ENCODE measurements around the gene RELN.
A peak's percentile ranks its signal among the peaks of the same experiment; 100 is the strongest.

Gene RELN

DNA sequence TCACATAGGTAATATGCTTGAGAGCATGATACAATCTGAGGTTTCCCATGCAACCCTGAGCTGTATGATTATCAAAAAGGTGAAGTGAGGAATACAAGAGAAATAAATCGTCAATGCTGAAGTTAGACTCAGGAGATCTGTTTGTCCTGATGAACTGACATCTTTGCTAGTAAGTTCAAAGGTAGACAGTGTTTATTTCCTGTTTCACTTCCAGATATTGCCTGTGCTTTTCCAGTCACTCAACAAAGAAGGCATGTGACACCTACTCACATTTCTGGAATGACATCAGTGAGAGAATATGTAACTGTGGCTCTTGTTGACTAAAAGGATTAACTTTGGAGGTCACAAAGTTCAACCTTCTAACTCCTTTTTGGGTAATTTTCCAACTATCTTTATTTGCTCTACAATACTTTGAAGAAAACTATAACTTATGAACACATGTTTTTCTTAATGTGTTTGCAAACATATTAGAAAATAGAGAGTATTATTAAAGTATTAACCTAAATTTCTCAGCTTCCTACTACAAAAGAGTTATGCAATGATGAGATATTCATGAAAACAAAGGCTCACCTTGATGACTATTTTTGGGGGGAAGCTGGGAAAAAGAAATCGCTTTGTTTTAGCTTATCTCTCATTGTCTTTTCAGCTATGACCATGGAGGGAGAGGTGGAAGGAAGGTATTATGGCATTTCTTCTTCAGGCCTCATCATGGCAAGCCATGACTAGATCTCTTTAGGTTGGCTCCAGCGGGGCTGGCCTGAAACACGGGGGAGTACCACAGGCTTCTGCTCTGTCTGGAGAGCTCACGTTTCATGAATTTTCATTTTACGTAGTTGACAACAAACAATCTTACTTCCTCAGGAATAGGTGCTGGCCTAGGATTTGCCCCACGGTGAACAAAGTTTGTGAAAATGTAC, 328.7 kb downstream of the RELN start:
- H3K4me3 ChIP-seq (ENCODE audit: low read length): no peak overlapping the region
- peaks cover 10% of the 10 kb centered on the region for H3K4me1 ChIP-seq (ENCODE audit: control insufficient read depth, insufficient read depth, low read length)
- H3K27me3 ChIP-seq (ENCODE audit: control insufficient read depth, insufficient read depth, low read length): no peaks in the 10 kb centered on the region
- H3K36me3 ChIP-seq (ENCODE audit: insufficient read depth, low read length): no peaks in the 10 kb centered on the region
- H3K4me2 ChIP-seq (ENCODE audit: low read length): no peak overlapping the region
- no peak overlapping the region for H3K9ac ChIP-seq (ENCODE audit: low read depth, low read length)
- H3K9me3 ChIP-seq (replicated peaks; ENCODE audit: low read length): no peaks in the 10 kb centered on the region

- Histone ChIP-seq H3K9ac (ENCODE audit: low read depth, low read length) (no peak overlapping the region), H3K27me3 (ENCODE audit: control insufficient read depth, insufficient read depth, low read length) (no peaks in the 10 kb centered on the region), H3K4me3 (ENCODE audit: low read length) (no peak overlapping the region), H3K36me3 (ENCODE audit: insufficient read depth, low read length) (no peaks in the 10 kb centered on the region), H3K4me1 (ENCODE audit: control insufficient read depth, insufficient read depth, low read length) (peaks cover 10% of the 10 kb centered on the region), H3K4me2 (ENCODE audit: low read length) (no peak overlapping the region), H3K9me3 (replicated peaks; ENCODE audit: low read length) (no peaks in the 10 kb centered on the region)
These were observed 331.1 kb downstream of the RELN start for GRCh38 chr7:103658055-103659005.

GRCh38 chr7:103657474-103657894, 332.0 kb downstream of the RELN start:
- no peaks in the 10 kb centered on the region for H3K36me3 ChIP-seq (ENCODE audit: insufficient read depth, low read length)
- no peak overlapping the region for H3K4me3 ChIP-seq (ENCODE audit: low read length)
- no peaks in the 10 kb centered on the region for H3K9me3 ChIP-seq (replicated peaks; ENCODE audit: low read length)
- no peak overlapping the region for H3K9ac ChIP-seq (ENCODE audit: low read depth, low read length)
- no peaks in the 10 kb centered on the region for H3K27me3 ChIP-seq (ENCODE audit: control insufficient read depth, insufficient read depth, low read length)
- peaks cover 10% of the 10 kb centered on the region for H3K4me1 ChIP-seq (ENCODE audit: control insufficient read depth, insufficient read depth, low read length)
- H3K4me2 ChIP-seq (ENCODE audit: low read length): no peak overlapping the region

GRCh38 chr7:103656221-103656620, 333.2 kb downstream of the RELN start:
- H3K4me2 ChIP-seq (ENCODE audit: low read length): no peak overlapping the region
- H3K9me3 ChIP-seq (replicated peaks; ENCODE audit: low read length): no peaks in the 10 kb centered on the region
- no peak overlapping the region for H3K4me3 ChIP-seq (ENCODE audit: low read length)
- no peaks in the 10 kb centered on the region for H3K36me3 ChIP-seq (ENCODE audit: insufficient read depth, low read length)
- H3K4me1 ChIP-seq (ENCODE audit: control insufficient read depth, insufficient read depth, low read length): peaks cover 10% of the 10 kb centered on the region
- no peak overlapping the region for H3K9ac ChIP-seq (ENCODE audit: low read depth, low read length)
- no peaks in the 10 kb centered on the region for H3K27me3 ChIP-seq (ENCODE audit: control insufficient read depth, insufficient read depth, low read length)

GRCh38 chr7:103651593-103652377, 337.7 kb downstream of the RELN start:
- no peak overlapping the region for H3K9ac ChIP-seq (ENCODE audit: low read depth, low read length)
- H3K4me3 ChIP-seq (ENCODE audit: low read length): no peak overlapping the region
- H3K27me3 ChIP-seq (ENCODE audit: control insufficient read depth, insufficient read depth, low read length): no peaks in the 10 kb centered on the region
- peaks cover 3% of the 10 kb centered on the region for H3K9me3 ChIP-seq (replicated peaks; ENCODE audit: low read length)
- no peaks in the 10 kb centered on the region for H3K36me3 ChIP-seq (ENCODE audit: insufficient read depth, low read length)
- no peak overlapping the region for H3K4me2 ChIP-seq (ENCODE audit: low read length)
- no peaks in the 10 kb centered on the region for H3K4me1 ChIP-seq (ENCODE audit: control insufficient read depth, insufficient read depth, low read length)

DNA sequence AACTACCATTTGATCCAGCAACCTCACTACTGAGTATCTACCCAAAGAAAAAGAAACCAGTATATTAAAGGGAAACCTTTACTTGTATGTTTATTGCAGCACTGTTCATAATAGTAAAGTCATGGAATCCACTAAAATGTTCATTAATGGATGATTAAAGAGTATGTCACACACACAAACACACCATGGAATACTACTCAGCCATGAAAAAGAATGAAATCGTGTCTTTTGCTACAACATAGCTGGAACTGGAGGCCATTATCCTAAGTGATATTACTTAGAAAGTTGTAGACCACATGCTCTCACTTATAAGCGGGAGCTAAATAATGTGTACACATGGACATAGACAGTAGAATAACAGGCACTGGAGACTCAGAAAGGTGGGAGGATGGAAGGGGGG, 340.4 kb downstream of the RELN start:
- Histone ChIP-seq H3K27me3 (ENCODE audit: control insufficient read depth, insufficient read depth, low read length) (no peaks in the 10 kb centered on the region), H3K4me2 (ENCODE audit: low read length) (no peak overlapping the region), H3K9ac (ENCODE audit: low read depth, low read length) (no peak overlapping the region), H3K4me3 (ENCODE audit: low read length) (no peak overlapping the region), H3K4me1 (ENCODE audit: control insufficient read depth, insufficient read depth, low read length) (no peaks in the 10 kb centered on the region), H3K9me3 (replicated peaks; ENCODE audit: low read length) (peaks cover 5% of the 10 kb centered on the region), H3K36me3 (ENCODE audit: insufficient read depth, low read length) (no peaks in the 10 kb centered on the region)

- Histone ChIP-seq H3K9ac (ENCODE audit: low read depth, low read length) (no peak overlapping the region), H3K4me3 (ENCODE audit: low read length) (no peak overlapping the region), H3K4me1 (ENCODE audit: control insufficient read depth, insufficient read depth, low read length) (no peaks in the 10 kb centered on the region), H3K27me3 (ENCODE audit: control insufficient read depth, insufficient read depth, low read length) (no peaks in the 10 kb centered on the region), H3K4me2 (ENCODE audit: low read length) (no peak overlapping the region), H3K9me3 (replicated peaks; ENCODE audit: low read length) (peaks cover 5% of the 10 kb centered on the region), H3K36me3 (ENCODE audit: insufficient read depth, low read length) (no peaks in the 10 kb centered on the region)
These were observed 341.3 kb downstream of the RELN start for GRCh38 chr7:103648135-103648534.

DNA sequence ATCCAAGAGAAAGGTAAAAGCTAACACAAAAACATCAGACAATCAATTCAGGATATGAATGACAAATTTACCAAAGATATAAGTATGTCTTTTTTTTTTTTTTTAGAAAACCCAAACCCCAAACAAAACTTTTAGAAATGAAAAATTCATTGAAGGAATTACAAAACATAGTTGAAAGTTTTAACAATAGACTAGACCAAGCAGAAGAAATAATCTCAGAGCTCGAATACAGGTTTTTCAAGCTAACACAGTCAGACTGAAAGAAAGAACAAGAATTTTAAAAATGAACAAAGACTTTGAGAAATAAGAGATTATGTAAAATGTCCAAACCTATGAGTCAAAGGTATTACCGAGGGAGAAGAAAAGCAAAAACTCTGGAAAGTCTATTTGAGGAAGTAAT, 345.1 kb downstream of the RELN start:
- peaks cover 5% of the 10 kb centered on the region for H3K9me3 ChIP-seq (replicated peaks; ENCODE audit: low read length)
- H3K36me3 ChIP-seq (ENCODE audit: insufficient read depth, low read length): no peaks in the 10 kb centered on the region
- H3K4me2 ChIP-seq (ENCODE audit: low read length): no peak overlapping the region
- no peaks in the 10 kb centered on the region for H3K27me3 ChIP-seq (ENCODE audit: control insufficient read depth, insufficient read depth, low read length)
- no peak overlapping the region for H3K4me3 ChIP-seq (ENCODE audit: low read length)
- H3K9ac ChIP-seq (ENCODE audit: low read depth, low read length): no peak overlapping the region
- peaks cover 14% of the 10 kb centered on the region for H3K4me1 ChIP-seq (ENCODE audit: control insufficient read depth, insufficient read depth, low read length)

GRCh38 chr7:103640031-103640779, 349.3 kb downstream of the RELN start:
- H3K4me1 ChIP-seq (ENCODE audit: control insufficient read depth, insufficient read depth, low read length): peaks cover 42% of the 10 kb centered on the region
- peak overlapping the region; percentile 20 for H3K9ac ChIP-seq (ENCODE audit: low read depth, low read length)
- H3K4me3 ChIP-seq (ENCODE audit: low read length): no peak overlapping the region
- peak overlapping the region; percentile 5 for H3K4me2 ChIP-seq (ENCODE audit: low read length)
- H3K9me3 ChIP-seq (replicated peaks; ENCODE audit: low read length): no peaks in the 10 kb centered on the region
- no peaks in the 10 kb centered on the region for H3K27me3 ChIP-seq (ENCODE audit: control insufficient read depth, insufficient read depth, low read length)
- no peaks in the 10 kb centered on the region for H3K36me3 ChIP-seq (ENCODE audit: insufficient read depth, low read length)

DNA sequence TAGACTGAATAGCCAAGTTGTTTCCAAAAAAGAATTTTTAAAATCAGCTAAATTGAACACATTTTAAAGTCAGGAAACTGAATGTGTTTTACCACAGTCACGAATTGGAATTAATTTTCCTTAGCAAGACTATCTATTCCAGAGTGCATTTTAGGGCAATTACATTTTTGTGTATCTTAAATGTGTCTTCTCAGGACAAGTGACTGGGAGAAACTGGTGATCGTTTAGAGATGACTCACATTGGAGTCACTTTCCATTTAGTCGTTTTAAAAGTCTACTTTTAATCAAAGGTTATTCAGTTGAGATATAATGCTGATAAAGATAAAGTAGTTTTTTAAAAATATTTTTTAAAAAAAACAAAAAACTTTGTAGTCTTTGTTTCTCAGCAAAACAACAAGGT, 351.7 kb downstream of the RELN start:
- Histone ChIP-seq H3K4me3 (ENCODE audit: low read length) (peak overlapping the region; percentile 26), H3K9ac (ENCODE audit: low read depth, low read length) (peak overlapping the region; percentile 56), H3K4me2 (ENCODE audit: low read length) (peak overlapping the region; percentile 53), H3K4me1 (ENCODE audit: control insufficient read depth, insufficient read depth, low read length) (peaks cover 57% of the 10 kb centered on the region), H3K9me3 (replicated peaks; ENCODE audit: low read length) (no peaks in the 10 kb centered on the region), H3K27me3 (ENCODE audit: control insufficient read depth, insufficient read depth, low read length) (no peaks in the 10 kb centered on the region), H3K36me3 (ENCODE audit: insufficient read depth, low read length) (no peaks in the 10 kb centered on the region)
